H1 (cell line): ENCODE measurements around the gene GUCY1A2.

Experiments
- GABPA ChIP-seq: IDR thresholded peaks from 2 replicates; pipeline ENCODE4 v1.6.1; 2011; ENCODE audit warnings: mild to moderate bottlenecking, low read length, moderate library complexity, borderline replicate concordance; ENCODE audit not compliant: insufficient read depth
- POLR2A ChIP-seq, 2 experiments: IDR thresholded peaks; 1 replicate in 1 of 2; 2 replicates in 1 of 2; pipeline ENCODE4 v1.6.1; 2011; ENCODE audit warnings: low read depth in 2 of 2, low read length in 2 of 2, mild to moderate bottlenecking in 2 of 2; ENCODE audit errors: control extremely low read depth in 1 of 2
- SAP30 ChIP-seq: fragments of 300-600 bp; sonication (generic); IDR thresholded peaks from 2 replicates; pipeline ENCODE4 v1.7.1; 2012; ENCODE audit warnings: low read length, moderate library complexity, mild to moderate bottlenecking, inconsistent platforms; ENCODE audit not compliant: insufficient read depth, insufficient replicate concordance

- no peak for TF ChIP-seq POLR2A (IDR thresholded peaks at IDR 0.05; ENCODE audit: control extremely low read depth in 1 of 2, low read depth in 2 of 2, low read length in 2 of 2)
- TF ChIP-seq GABPA, result no peak
- TF ChIP-seq SAP30, result no peak
Measured at GRCh38 chr11:106872246-106872645, 146.0 kb downstream of the GUCY1A2 start.
